H9 (cell line): ENCODE results near the gene CHST2. TPM values are rescaled to one million over a fixed set of nuclear protein-coding genes. Genes with fewer than 3 reads are reported as not detected.

ENCODE experiments used
- DNase-seq: peaks from one replicate; pipeline ENCODE4 v3.0.0-alpha.2; 2017
- H2AFZ ChIP-seq: one replicate; pipeline ENCODE4 v1.6.1; 2013; ENCODE audit warnings: mild to moderate bottlenecking, low read length, control low read depth, moderate library complexity
- H2AK5ac ChIP-seq: 2 replicates; pipeline ENCODE4 v1.6.1; 2013; ENCODE audit warnings: low read length, control low read depth, mixed read lengths; ENCODE audit not compliant: insufficient read length
- H2BK120ac ChIP-seq: one replicate; pipeline ENCODE4 v1.6.1; 2013; ENCODE audit warnings: low read depth, mild to moderate bottlenecking, low read length, control low read depth, inconsistent platforms; ENCODE audit not compliant: poor library complexity, severe bottlenecking
- H2BK12ac ChIP-seq: 2 replicates; pipeline ENCODE4 v1.6.1; 2013; ENCODE audit warnings: low read length, control low read depth, mixed read lengths, low read depth; ENCODE audit not compliant: insufficient read length
- H2BK15ac ChIP-seq: 2 replicates; pipeline ENCODE4 v1.6.1; 2013; ENCODE audit warnings: low read depth, low read length, control low read depth
- H2BK20ac ChIP-seq: one replicate; pipeline ENCODE4 v1.6.1; 2013; ENCODE audit warnings: low read depth, mild to moderate bottlenecking, low read length, control low read depth, inconsistent platforms; ENCODE audit not compliant: poor library complexity, severe bottlenecking
- H2BK5ac ChIP-seq: 2 replicates; pipeline ENCODE4 v1.6.1; 2013; ENCODE audit warnings: low read length, control low read depth, mixed read lengths; ENCODE audit not compliant: insufficient read length
- H3K14ac ChIP-seq: 2 replicates; pipeline ENCODE4 v1.6.1; 2013; ENCODE audit warnings: low read length, control low read depth; ENCODE audit not compliant: insufficient read depth
- H3K18ac ChIP-seq: 2 replicates; pipeline ENCODE4 v1.6.1; 2013; ENCODE audit warnings: low read depth, mild to moderate bottlenecking, mixed read lengths, low read length, control low read depth; ENCODE audit not compliant: insufficient read length
- H3K23ac ChIP-seq: 2 replicates; pipeline ENCODE4 v1.6.1; 2013; ENCODE audit warnings: low read length, control low read depth, mixed read lengths, low read depth; ENCODE audit not compliant: insufficient read length
- H3K23me2 ChIP-seq: 2 replicates; pipeline ENCODE4 v1.6.1; 2013; ENCODE audit warnings: low read depth, mild to moderate bottlenecking, mixed read lengths, low read length, control low read depth; ENCODE audit not compliant: insufficient read length, poor library complexity, severe bottlenecking
- H3K27ac ChIP-seq: 2 replicates; pipeline ENCODE4 v1.5.1; 2013; ENCODE audit warnings: low read length, control low read depth, mixed read lengths, low read depth; ENCODE audit not compliant: insufficient read length
- H3K27me3 ChIP-seq: 2 replicates; pipeline ENCODE4 v1.6.1; 2013; ENCODE audit warnings: low read length, control low read depth, inconsistent platforms; ENCODE audit not compliant: insufficient read depth
- H3K4ac ChIP-seq: 2 replicates; pipeline ENCODE4 v1.6.1; 2013; ENCODE audit warnings: low read depth, mild to moderate bottlenecking, control low read depth, inconsistent platforms, low read length, moderate library complexity
- H3K4me1 ChIP-seq: 2 replicates; pipeline ENCODE4 v1.6.1; 2013; ENCODE audit warnings: low read length, control low read depth, inconsistent platforms; ENCODE audit not compliant: insufficient read depth
- H3K4me2 ChIP-seq: 2 replicates; pipeline ENCODE4 v1.6.1; 2013; ENCODE audit warnings: low read length, control low read depth, mixed read lengths; ENCODE audit not compliant: insufficient read length, insufficient read depth
- H3K56ac ChIP-seq: 2 replicates; pipeline ENCODE4 v1.6.1; 2013; ENCODE audit warnings: low read depth, mild to moderate bottlenecking, mixed read lengths, low read length, control low read depth; ENCODE audit not compliant: insufficient read length
- H3K79me1 ChIP-seq: 2 replicates; pipeline ENCODE4 v1.6.1; 2013; ENCODE audit warnings: low read depth, mild to moderate bottlenecking, moderate library complexity, low read length, control low read depth, inconsistent platforms; ENCODE audit not compliant: insufficient read depth, poor library complexity, severe bottlenecking
- H3K79me2 ChIP-seq: 2 replicates; pipeline ENCODE4 v1.6.1; 2013; ENCODE audit warnings: low read length, control low read depth, inconsistent platforms; ENCODE audit not compliant: insufficient read depth
- H3K9ac ChIP-seq: 2 replicates; pipeline ENCODE4 v1.6.1; 2013; ENCODE audit warnings: low read length, control low read depth, mixed read lengths; ENCODE audit not compliant: insufficient read length; ENCODE audit errors: extremely low read depth
- H3K9me3 ChIP-seq: one replicate; pipeline ENCODE4 v1.6.1; 2013; ENCODE audit warnings: low read depth, low read length, inconsistent platforms; ENCODE audit not compliant: control insufficient read depth
- H3T11ph ChIP-seq: one replicate; pipeline ENCODE4 v1.6.1; 2013; ENCODE audit warnings: mild to moderate bottlenecking, low read length, control low read depth, inconsistent platforms
- H4K20me1 ChIP-seq: one replicate; pipeline ENCODE4 v1.6.1; 2013; ENCODE audit not compliant: control insufficient read depth, insufficient read length, insufficient read depth
- H4K5ac ChIP-seq: 2 replicates; pipeline ENCODE4 v1.6.1; 2013; ENCODE audit warnings: low read depth, mild to moderate bottlenecking, mixed read lengths, low read length, control low read depth; ENCODE audit not compliant: insufficient read length
- H4K8ac ChIP-seq: replicated peaks from 2 replicates; pipeline ENCODE4 v1.6.1; 2013; ENCODE audit warnings: low read length, control low read depth, mixed read lengths, low read depth; ENCODE audit not compliant: insufficient read length
- H4K91ac ChIP-seq: 2 replicates; pipeline ENCODE4 v1.6.1; 2013; ENCODE audit warnings: low read depth, mild to moderate bottlenecking, moderate library complexity, mixed read lengths, low read length, control low read depth; ENCODE audit not compliant: insufficient read length
- H3K27ac Mint-ChIP-seq, 3 experiments: 2 replicates in 2 of 3; 3 replicates in 1 of 3; pipeline ENCODE4 v1.8.0; 2020 to 2021; ENCODE audit warnings: mixed read lengths in 3 of 3, mild to moderate bottlenecking in 1 of 3, moderate library complexity in 1 of 3
- H3K27me3 Mint-ChIP-seq: 2 replicates; pipeline ENCODE4 v1.8.0; 2021; ENCODE audit warnings: low read depth, mild to moderate bottlenecking, moderate library complexity, mixed read lengths
- H3K36me3 Mint-ChIP-seq, 3 experiments: 2 replicates in 2 of 3; 3 replicates in 1 of 3; pipeline ENCODE4 v1.8.0; 2020 to 2021; ENCODE audit warnings: low read depth in 3 of 3, mixed read lengths in 3 of 3; ENCODE audit not compliant: insufficient read depth in 1 of 3
- H3K4me1 Mint-ChIP-seq, 2 experiments: 2 replicates each; pipeline ENCODE4 v1.8.0; 2020; ENCODE audit warnings: mixed read lengths in 2 of 2
- H3K4me3 Mint-ChIP-seq, 2 experiments: 2 replicates in 1 of 2; 3 replicates in 1 of 2; pipeline ENCODE4 v1.8.0; 2020 to 2021; ENCODE audit warnings: mild to moderate bottlenecking in 2 of 2, mixed read lengths in 2 of 2, moderate library complexity in 1 of 2
- H3K9me3 Mint-ChIP-seq, 2 experiments: 2 replicates in 1 of 2; 3 replicates in 1 of 2; pipeline ENCODE4 v1.8.0; 2020; ENCODE audit warnings: mild to moderate bottlenecking in 2 of 2, mixed read lengths in 2 of 2, moderate library complexity in 1 of 2
- WGBS: extraction: QIAGEN DNeasy Blood & Tissue Kit; methylation state at CpG from one replicate; pipeline ENCODE4 v1.1.7; 2013; ENCODE audit warnings: missing lambda C conversion rate, low lambda C conversion rate, mixed read lengths; ENCODE audit not compliant: insufficient read length; ENCODE audit errors: extremely low coverage; 5-methylcytosine and 5-hydroxymethylcytosine counted together
- total RNA-seq: library from RNA; stranded (reverse); gene quantifications from 2 replicates; pipeline ENCODE4 v1.2.1, GENCODE V29; 2021
- TF ChIP-seq, protein P1 (sequence below): fragments of 200-600 bp; sonication (generic); conservative IDR thresholded peaks from 3 replicates; pipeline ENCODE4 v1.8.0; 2021; ENCODE audit warnings: antibody characterized with exemption, mild to moderate bottlenecking

CHST2 gene
- total RNA-seq, 1 experiment from 2014 or later, result 5.8 TPM

DNA sequence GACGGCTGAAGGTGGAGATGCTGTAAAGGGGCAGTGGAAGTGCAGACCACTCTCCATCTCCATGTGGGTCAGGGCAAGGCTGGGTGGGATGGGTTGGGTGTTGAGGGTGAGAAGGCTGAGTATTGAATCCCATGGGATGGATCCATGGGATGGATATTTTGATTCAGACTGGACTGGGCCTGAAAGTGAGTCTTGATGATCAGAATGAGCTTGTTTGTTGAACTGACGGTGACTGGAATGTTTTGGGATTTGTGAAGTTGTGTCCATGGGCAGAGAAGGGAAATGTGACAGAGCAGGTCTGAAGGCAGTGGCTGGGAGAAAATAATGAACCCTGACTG, 49.3 kb downstream of the CHST2 start:
- DNase-seq, result no peak
- no peak overlapping the region for H3K18ac ChIP-seq
- Mint-ChIP-seq H3K4me3 (no peak overlapping the region), H3K4me1 (peaks cover 9 to 11% of the 10 kb centered on the region in 2 experiments), H3K36me3 (peaks cover 4 to 10% (median 6%) of the 10 kb centered on the region in 3 experiments; a peak in 5 of 7 replicates), H3K9me3 (peaks cover 11 to 12% of the 10 kb centered on the region in 2 experiments), H3K27ac (no peak overlapping the region), H3K27me3 (no peaks in the 10 kb centered on the region; the same call in 1 of the 2 replicates)
- TF ChIP-seq, protein P1, sequence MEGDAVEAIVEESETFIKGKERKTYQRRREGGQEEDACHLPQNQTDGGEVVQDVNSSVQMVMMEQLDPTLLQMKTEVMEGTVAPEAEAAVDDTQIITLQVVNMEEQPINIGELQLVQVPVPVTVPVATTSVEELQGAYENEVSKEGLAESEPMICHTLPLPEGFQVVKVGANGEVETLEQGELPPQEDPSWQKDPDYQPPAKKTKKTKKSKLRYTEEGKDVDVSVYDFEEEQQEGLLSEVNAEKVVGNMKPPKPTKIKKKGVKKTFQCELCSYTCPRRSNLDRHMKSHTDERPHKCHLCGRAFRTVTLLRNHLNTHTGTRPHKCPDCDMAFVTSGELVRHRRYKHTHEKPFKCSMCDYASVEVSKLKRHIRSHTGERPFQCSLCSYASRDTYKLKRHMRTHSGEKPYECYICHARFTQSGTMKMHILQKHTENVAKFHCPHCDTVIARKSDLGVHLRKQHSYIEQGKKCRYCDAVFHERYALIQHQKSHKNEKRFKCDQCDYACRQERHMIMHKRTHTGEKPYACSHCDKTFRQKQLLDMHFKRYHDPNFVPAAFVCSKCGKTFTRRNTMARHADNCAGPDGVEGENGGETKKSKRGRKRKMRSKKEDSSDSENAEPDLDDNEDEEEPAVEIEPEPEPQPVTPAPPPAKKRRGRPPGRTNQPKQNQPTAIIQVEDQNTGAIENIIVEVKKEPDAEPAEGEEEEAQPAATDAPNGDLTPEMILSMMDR, result no peak
- H3K9me3 ChIP-seq, result no peaks in the 10 kb centered on the region
- no peaks in the 10 kb centered on the region for H3K27me3 ChIP-seq
- H2BK20ac ChIP-seq, result no peak overlapping the region
- WGBS, result no CpG with 5 or more reads among the region's 2 CpGs
- no peak overlapping the region for H2BK5ac ChIP-seq
- no peak overlapping the region for H3K56ac ChIP-seq
- H4K5ac ChIP-seq, result no peak overlapping the region
- H3K27ac ChIP-seq, result no peak overlapping the region
- H2BK120ac ChIP-seq, result no peak overlapping the region
- H3K23me2 ChIP-seq, result no peaks in the 10 kb centered on the region
- no peak overlapping the region for H3K4me2 ChIP-seq
- H4K20me1 ChIP-seq, result no peaks in the 10 kb centered on the region
- no peak overlapping the region for H2AFZ ChIP-seq
- H3K14ac ChIP-seq, result no peak overlapping the region
- H3K4me1 ChIP-seq, result no peaks in the 10 kb centered on the region
- no peak overlapping the region for H3T11ph ChIP-seq
- H3K79me1 ChIP-seq, result no peaks in the 10 kb centered on the region
- H3K23ac ChIP-seq, result no peak overlapping the region
- H3K9ac ChIP-seq, result no peak overlapping the region
- H3K4ac ChIP-seq, result no peak overlapping the region
- no peak overlapping the region for H2BK12ac ChIP-seq
- H2AK5ac ChIP-seq, result no peak overlapping the region
- no peak overlapping the region for H4K8ac ChIP-seq
- H3K79me2 ChIP-seq, result no peaks in the 10 kb centered on the region
- no peak overlapping the region for H4K91ac ChIP-seq
- no peak overlapping the region for H2BK15ac ChIP-seq
